GM21381 (cell line): ENCODE measurements around the gene SORL1-AS1.
A peak's percentile ranks its signal among the peaks of the same experiment; 100 is the strongest.

Experiments
- ATAC-seq: cut with Tn5 transposase; IDR thresholded peaks from one replicate; pipeline ENCODE4 v1.9.1; 2021; ENCODE audit warnings: mild to moderate bottlenecking, moderate library complexity; ENCODE audit not compliant: unreplicated experiment

The SORL1-AS1 gene

GRCh38 chr11:121476379-121477032, 23.7 kb upstream of the SORL1-AS1 start:
- no peak for ATAC-seq

GRCh38 chr11:121474680-121475079, 21.9 kb upstream of the SORL1-AS1 start:
- ATAC-seq = no peak

GRCh38 chr11:121473064-121473777, 20.5 kb upstream of the SORL1-AS1 start:
- no peak for ATAC-seq

GRCh38 chr11:121472312-121472711, 19.5 kb upstream of the SORL1-AS1 start:
- ATAC-seq = no peak

- ATAC-seq = no peak
Measured at GRCh38 chr11:121471167-121471566, 18.4 kb upstream of the SORL1-AS1 start.

GRCh38 chr11:121469910-121470309, 17.1 kb upstream of the SORL1-AS1 start:
- ATAC-seq = no peak

GRCh38 chr11:121467965-121468364, 15.2 kb upstream of the SORL1-AS1 start:
- ATAC-seq = peak; percentile 57

GRCh38 chr11:121467471-121467870, 14.7 kb upstream of the SORL1-AS1 start:
- no peak for ATAC-seq

- no peak for ATAC-seq
Measured at GRCh38 chr11:121466063-121466794, 13.5 kb upstream of the SORL1-AS1 start.

- ATAC-seq = no peak
Measured at GRCh38 chr11:121465709-121466062, 12.9 kb upstream of the SORL1-AS1 start.

- ATAC-seq = peak; percentile 35
Measured at GRCh38 chr11:121464352-121464946, 11.7 kb upstream of the SORL1-AS1 start.

GRCh38 chr11:121463689-121464335, 11.0 kb upstream of the SORL1-AS1 start:
- no peak for ATAC-seq

GRCh38 chr11:121461843-121462242, 9.1 kb upstream of the SORL1-AS1 start:
- ATAC-seq = no peak

GRCh38 chr11:121460941-121461514, 8.3 kb upstream of the SORL1-AS1 start:
- no peak for ATAC-seq

GRCh38 chr11:121459413-121460017, 6.7 kb upstream of the SORL1-AS1 start:
- no peak for ATAC-seq

- no peak for ATAC-seq
Measured at GRCh38 chr11:121458551-121458950, 5.8 kb upstream of the SORL1-AS1 start.

GRCh38 chr11:121456816-121457431, 4.2 kb upstream of the SORL1-AS1 start:
- ATAC-seq = no peak

GRCh38 chr11:121456151-121456550, 3.4 kb upstream of the SORL1-AS1 start:
- ATAC-seq = no peak

GRCh38 chr11:121455115-121455514, 2.3 kb upstream of the SORL1-AS1 start:
- no peak for ATAC-seq
